Peyer's patch (tissue), 4 donors: Measurements from ENCODE around the gene LGALS12.
A peak's percentile ranks its signal among the peaks of the same experiment; 100 is the strongest.

ENCODE experiments used
- CTCF ChIP-seq, 6 experiments: fragments of 450-650 bp in 4 of 6; fragments of 200-600 bp in 2 of 6; sonication (generic) in 1 of 6; IDR thresholded peaks; one replicate each; pipeline ENCODE4 v1.5.1; 2017 to 2019; ENCODE audit warnings: antibody characterized with exemption in 6 of 6, mild to moderate bottlenecking in 3 of 6, moderate library complexity in 1 of 6
- POLR2A ChIP-seq, 2 donors: fragments of 450-650 bp; IDR thresholded peaks; one replicate each; pipeline ENCODE4 v1.5.1; 2017; ENCODE audit warnings: antibody characterized with exemption in 2 of 2, mild to moderate bottlenecking in 2 of 2, moderate library complexity in 2 of 2

GRCh38 chr11:63508009-63508408 lies 2.1 kb downstream of the LGALS12 start:
- TF ChIP-seq POLR2A (IDR thresholded peaks at IDR 0.05) (no peak), CTCF (IDR thresholded peaks at IDR 0.05) (peak in 4 of 6 experiments; percentile 14 to 35 (median 20))
